HUES48 (cell line): ENCODE results near the gene HNRNPL.
"Not testable (repeated sequence)": the region's sequence is repeated elsewhere in the genome, so short reads cannot be mapped to it uniquely, and the experiment has no call there.

Experiments used
- H3K27ac ChIP-seq: one replicate; pipeline ENCODE4 v1.7.0; 2013; ENCODE audit warnings: low read depth, low read length, inconsistent platforms
- H3K27me3 ChIP-seq: 2 replicates; pipeline ENCODE4 v1.6.1; 2013; ENCODE audit warnings: mild to moderate bottlenecking, low read length; ENCODE audit not compliant: control insufficient read depth, insufficient read depth
- H3K36me3 ChIP-seq: 2 replicates; pipeline ENCODE4 v1.6.1; 2013; ENCODE audit warnings: low read length; ENCODE audit not compliant: control insufficient read depth, insufficient read depth
- H3K4me1 ChIP-seq: 2 replicates; pipeline ENCODE4 v1.6.1; 2013; ENCODE audit warnings: mild to moderate bottlenecking, low read length; ENCODE audit not compliant: control insufficient read depth, insufficient read depth
- H3K4me3 ChIP-seq: 2 replicates; pipeline ENCODE4 v1.5.1; 2013; ENCODE audit warnings: mild to moderate bottlenecking, low read depth, low read length
- H3K9ac ChIP-seq: 2 replicates; pipeline ENCODE4 v1.6.1; 2013; ENCODE audit warnings: mild to moderate bottlenecking, low read depth, low read length, moderate library complexity
- H3K9me3 ChIP-seq: 2 replicates; pipeline ENCODE4 v1.6.1; 2013; ENCODE audit warnings: low read length; ENCODE audit not compliant: control insufficient read depth, insufficient read depth

The HNRNPL gene

DNA sequence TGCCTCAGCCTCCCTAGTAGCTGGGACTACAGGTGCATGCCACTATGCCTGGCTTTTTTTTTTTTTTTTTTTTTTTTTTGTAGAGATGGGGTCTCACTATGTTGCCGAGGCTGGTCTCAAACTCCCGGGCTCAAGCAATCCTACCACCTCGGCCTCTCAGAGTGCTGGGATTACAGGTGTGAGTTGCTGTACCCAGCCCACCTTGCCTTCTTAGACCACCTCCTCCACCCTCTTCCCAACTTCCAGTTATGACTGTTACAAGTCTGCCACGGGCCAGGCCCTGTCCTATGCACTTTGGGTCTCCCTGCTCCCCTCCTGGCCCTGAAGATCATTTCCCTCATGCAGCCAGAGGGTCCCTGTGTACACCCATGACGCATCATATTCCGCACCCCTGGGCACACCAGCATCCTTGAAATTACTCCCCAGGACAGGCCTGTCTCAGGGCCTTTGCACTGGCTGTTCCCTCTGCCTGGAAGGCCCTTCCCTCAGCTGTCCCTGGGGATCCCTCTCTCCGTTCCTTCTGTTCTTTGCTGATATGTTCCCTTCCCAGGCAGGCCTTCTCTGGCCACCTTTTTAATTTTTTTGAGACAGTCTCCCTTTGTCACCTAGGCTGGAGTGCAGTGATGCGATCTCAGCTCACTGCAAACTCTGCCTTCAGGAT, 40.1 kb downstream of the HNRNPL start:
- H3K27ac ChIP-seq = no peak overlapping the region
- H3K27me3 ChIP-seq = no peaks in the 10 kb centered on the region
- H3K9me3 ChIP-seq = no peaks in the 10 kb centered on the region
- H3K36me3 ChIP-seq = no peaks in the 10 kb centered on the region
- H3K4me1 ChIP-seq = no peaks in the 10 kb centered on the region
- no peak overlapping the region for H3K4me3 ChIP-seq
- no peak overlapping the region for H3K9ac ChIP-seq

DNA sequence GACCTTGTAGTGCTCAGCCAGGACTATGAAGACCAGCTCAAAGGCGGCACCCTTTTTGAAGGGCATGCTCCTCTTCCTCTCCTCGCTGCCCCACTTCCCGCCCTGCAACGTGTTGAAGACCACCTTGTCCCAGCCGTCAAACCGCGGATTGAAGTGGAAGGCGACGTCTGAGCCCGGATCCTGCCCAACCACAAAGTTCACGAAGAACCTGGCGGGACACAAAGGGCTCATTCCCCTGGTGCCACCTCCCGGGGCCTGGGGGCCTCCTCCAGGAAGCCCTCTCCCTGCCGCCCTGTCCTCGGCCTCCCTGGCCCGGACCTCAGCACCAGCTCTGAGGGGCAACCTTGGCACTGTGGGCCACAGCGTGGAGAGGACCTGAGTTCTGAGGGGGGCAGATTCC, 41.0 kb downstream of the HNRNPL start:
- Histone ChIP-seq H3K4me1 (no peaks in the 10 kb centered on the region), H3K36me3 (no peaks in the 10 kb centered on the region), H3K27me3 (no peaks in the 10 kb centered on the region), H3K27ac (no peak overlapping the region), H3K4me3 (no peak overlapping the region), H3K9ac (no peak overlapping the region), H3K9me3 (no peaks in the 10 kb centered on the region)

DNA sequence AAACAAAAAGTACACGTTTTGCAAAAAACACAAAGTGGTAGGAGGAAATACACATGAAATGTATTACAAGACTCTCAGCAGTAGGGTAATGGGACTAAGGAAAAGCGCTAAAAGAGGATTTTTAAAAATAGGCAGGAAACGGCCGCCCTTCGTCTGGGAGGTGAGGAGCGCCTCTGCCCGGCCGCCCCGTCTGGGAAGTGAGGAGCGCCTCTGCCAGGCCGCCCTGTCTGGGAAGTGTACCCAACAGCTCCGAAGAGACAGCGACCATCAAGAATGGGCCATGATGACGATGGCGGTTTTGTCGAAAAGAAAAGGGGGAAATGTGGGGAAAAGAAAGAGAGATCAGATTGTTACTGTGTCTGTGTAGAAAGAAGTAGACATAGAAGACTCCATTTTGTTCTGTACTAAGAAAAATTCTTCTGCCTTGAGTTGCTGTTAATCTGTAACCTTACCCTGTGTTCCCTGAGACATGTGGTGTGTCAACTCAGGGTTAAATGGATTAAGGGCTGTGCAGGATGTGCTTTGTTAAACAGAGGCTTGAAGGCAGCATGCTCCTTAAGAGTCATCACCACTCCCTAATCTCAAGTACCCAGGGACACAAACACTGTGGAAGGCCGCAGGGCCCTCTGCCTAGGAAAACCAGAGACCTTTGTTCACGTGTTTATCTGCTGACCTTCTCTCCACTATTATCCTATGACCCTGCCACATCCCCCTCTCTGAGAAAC, 42.2 kb downstream of the HNRNPL start:
- not testable (repeated sequence) for H3K27ac ChIP-seq, H3K4me1 ChIP-seq, H3K9me3 ChIP-seq, H3K27me3 ChIP-seq, H3K4me3 ChIP-seq, H3K36me3 ChIP-seq, H3K9ac ChIP-seq

DNA sequence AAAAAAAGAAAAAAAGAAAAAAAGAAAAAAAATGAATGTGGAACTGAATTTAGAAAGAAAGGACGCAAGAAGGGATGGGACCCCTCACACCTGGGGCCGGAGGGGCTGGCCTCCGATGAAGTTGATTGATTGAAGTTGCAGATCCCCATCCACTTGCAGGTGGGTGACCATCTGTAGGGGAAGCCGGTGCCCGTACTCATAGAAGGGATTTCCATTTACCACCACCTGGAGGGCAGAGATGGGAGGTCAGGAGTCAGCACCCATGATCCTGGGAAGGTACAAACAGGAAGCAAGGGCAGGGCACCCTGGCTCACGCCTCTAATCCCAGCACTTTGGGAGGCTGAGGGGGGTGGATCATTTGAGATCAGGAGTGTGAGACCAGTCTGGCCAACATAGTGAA, 43.4 kb downstream of the HNRNPL start:
- no peak overlapping the region for H3K4me3 ChIP-seq
- no peaks in the 10 kb centered on the region for H3K4me1 ChIP-seq
- no peaks in the 10 kb centered on the region for H3K9me3 ChIP-seq
- H3K9ac ChIP-seq = no peak overlapping the region
- H3K27me3 ChIP-seq = no peaks in the 10 kb centered on the region
- no peaks in the 10 kb centered on the region for H3K36me3 ChIP-seq
- H3K27ac ChIP-seq = no peak overlapping the region

DNA sequence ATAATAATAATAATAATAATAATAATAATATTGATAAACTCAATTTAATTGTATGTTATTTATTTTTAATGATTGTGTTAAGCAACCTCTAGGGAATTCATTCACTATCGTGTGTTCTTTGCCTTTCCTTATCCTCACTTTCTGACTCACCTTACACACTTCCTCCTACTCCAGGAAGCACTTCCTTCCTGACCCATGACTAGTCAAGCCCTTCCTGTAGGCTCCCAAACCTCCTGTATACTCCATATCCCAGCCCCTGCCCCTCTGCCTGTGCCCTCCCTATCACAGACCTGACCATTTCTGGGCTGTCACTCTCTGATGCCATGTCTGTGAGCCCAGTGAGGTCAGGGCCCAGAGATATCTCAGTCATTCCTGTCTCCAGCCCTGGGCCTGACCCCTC, 44.6 kb downstream of the HNRNPL start:
- Histone ChIP-seq H3K36me3 (no peaks in the 10 kb centered on the region), H3K4me1 (no peaks in the 10 kb centered on the region), H3K9me3 (no peaks in the 10 kb centered on the region), H3K27me3 (no peaks in the 10 kb centered on the region), H3K27ac (no peak overlapping the region), H3K4me3 (no peak overlapping the region), H3K9ac (no peak overlapping the region)

DNA sequence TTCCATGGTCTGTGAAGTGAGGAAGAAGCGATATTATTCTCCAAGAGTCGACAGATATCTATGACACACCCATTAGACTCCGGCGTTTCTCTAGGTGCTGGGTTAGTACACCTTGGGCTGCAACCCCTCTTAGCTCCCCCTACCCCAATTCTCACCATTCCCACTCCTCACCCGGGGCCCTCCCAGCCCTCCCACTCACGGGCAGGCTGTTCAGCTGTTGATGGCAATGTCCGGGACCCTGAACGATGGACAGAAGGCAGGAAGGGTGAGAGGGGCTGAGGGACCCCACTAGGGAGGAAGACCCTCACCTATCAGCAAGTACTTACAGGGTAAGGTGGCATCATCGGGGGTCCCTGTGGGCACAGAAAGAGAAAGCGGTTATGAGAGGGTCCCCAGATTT, 46.2 kb downstream of the HNRNPL start:
- Histone ChIP-seq H3K9ac (no peak overlapping the region), H3K4me3 (no peak overlapping the region), H3K9me3 (peaks cover 7% of the 10 kb centered on the region; the same call in 1 of the 2 replicates), H3K4me1 (no peaks in the 10 kb centered on the region), H3K27ac (no peak overlapping the region), H3K27me3 (no peaks in the 10 kb centered on the region), H3K36me3 (no peaks in the 10 kb centered on the region)

DNA sequence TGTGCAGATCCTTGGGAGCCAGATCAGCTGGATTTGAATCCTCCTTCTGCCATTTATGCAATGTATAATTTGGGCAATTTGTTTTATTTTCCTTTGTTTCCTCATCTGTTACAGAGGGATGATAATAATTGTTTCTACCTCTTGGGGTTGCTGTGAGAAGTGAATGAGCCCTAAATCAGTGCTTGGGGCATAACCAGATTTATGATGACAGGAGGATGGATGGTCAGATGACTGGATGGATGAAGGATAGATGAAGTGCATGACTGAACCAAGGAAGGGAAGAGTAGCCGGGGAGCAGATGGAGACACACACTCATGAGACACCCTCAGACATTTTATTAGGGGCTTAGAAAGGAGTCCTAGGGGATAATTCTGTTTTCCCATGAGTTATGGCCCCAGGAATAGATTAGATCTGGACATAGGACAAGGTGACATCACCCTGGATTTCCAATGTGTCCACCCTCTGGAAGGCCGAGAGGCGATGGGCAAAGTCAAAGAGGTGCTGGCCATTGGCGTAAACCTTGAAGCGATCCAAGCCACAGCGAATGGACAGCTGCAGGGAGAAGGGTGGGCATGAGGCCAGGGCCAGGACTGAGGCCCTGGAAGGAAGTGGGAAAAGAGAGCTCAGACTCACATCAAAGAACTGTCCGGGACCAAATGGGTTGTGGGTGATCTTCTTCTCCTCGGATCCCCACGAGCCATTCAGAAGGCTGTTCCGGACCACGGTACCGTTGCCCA, 48.3 kb downstream of the HNRNPL start:
- no peak overlapping the region for H3K27ac ChIP-seq
- no peak overlapping the region for H3K9ac ChIP-seq
- H3K9me3 ChIP-seq = peaks cover 7% of the 10 kb centered on the region; the same call in 1 of the 2 replicates
- no peaks in the 10 kb centered on the region for H3K27me3 ChIP-seq
- H3K4me1 ChIP-seq = no peaks in the 10 kb centered on the region
- no peaks in the 10 kb centered on the region for H3K36me3 ChIP-seq
- H3K4me3 ChIP-seq = no peak overlapping the region

DNA sequence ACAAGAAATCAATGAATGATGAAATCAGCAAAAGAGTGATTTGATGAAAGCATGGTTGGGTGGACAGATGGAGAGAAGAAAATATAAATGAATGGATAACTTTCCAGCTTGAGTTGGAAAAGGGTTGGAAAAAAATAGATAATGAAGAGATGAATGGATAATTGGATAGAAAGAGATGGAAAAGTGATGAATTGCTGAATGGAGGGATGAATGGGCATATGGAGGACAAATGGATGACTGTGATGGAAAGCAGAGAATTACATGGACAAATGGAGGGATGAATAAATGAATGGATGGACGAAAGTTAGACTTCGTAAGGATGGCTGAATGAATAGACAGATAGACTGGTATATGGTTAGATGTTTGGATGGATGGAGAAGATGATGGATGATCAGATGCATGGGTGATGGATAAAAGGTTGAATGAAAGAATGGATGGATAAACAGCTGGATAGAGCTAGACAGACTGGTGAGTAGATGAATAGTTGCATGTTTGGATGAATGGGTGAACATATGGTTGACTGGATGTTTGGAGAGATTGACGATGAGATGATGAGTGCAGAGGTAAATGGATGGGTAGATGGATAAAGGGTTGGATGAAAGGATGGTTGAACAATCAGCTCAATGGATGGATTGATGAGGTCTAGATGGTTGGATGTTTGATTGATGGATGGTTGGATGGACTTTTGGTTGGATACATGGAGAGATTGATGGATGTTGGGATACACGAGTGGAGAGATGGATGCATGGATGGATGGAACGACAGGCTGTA, 49.0 kb downstream of the HNRNPL start:
- H3K9ac ChIP-seq = no peak overlapping the region
- no peaks in the 10 kb centered on the region for H3K36me3 ChIP-seq
- peaks cover 7% of the 10 kb centered on the region; the same call in 1 of the 2 replicates for H3K9me3 ChIP-seq
- H3K27me3 ChIP-seq = no peaks in the 10 kb centered on the region
- H3K4me1 ChIP-seq = no peaks in the 10 kb centered on the region
- no peak overlapping the region for H3K4me3 ChIP-seq
- no peak overlapping the region for H3K27ac ChIP-seq

DNA sequence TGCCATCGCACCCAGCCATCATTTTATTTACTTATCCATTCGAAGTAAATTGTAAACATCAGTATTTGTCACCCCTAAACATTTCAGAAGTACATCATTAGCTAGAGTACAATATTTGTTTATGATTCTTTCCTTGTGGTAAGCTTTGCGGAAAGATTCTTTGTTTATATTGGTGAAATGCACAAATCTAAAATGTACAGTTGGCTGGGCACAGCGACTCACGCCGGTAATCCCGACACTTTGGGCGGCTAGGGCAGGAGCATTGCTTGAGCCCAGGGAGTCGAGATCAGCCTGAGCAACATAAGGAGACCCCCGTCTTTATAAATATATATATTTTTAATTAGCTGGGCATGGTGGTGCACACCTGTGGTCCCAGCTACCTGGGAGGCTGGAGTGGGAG, 50.7 kb downstream of the HNRNPL start:
- no peak overlapping the region for H3K27ac ChIP-seq
- H3K4me3 ChIP-seq = no peak overlapping the region
- no peaks in the 10 kb centered on the region for H3K4me1 ChIP-seq
- no peaks in the 10 kb centered on the region for H3K36me3 ChIP-seq
- no peak overlapping the region for H3K9ac ChIP-seq
- H3K9me3 ChIP-seq = peaks cover 7% of the 10 kb centered on the region; the same call in 1 of the 2 replicates
- H3K27me3 ChIP-seq = no peaks in the 10 kb centered on the region

DNA sequence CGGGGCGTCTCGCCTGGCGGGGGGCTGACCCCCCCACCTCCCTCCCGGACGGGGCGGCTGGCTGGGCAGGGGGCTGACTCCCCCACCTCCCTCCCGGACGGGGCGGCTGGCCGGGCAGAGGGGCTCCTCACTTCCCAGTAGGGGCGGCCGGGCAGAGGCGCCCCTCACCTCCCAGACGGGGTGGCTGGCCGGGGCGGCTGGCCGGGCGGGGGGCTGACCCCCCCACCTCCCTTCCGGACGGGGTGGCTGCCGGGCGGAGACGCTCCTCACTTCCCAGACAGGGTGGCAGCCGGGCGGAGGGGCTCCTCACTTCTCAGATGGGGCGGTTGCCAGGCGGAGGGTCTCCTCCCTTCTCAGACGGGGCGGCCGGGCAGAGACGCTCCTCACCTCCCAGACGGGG, 52.0 kb downstream of the HNRNPL start:
- H3K9ac ChIP-seq, H3K9me3 ChIP-seq, H3K4me3 ChIP-seq, H3K27me3 ChIP-seq, H3K27ac ChIP-seq, H3K36me3 ChIP-seq, H3K4me1 ChIP-seq: not testable (repeated sequence)
